DOHH2 (cell line): ENCODE results near the gene C17orf100.

Experiments used
- H3F3A ChIP-seq: fragments of 200-600 bp; sonication (generic), shearing (Covaris generic); 2 replicates; pipeline ENCODE4 v1.6.0; 2016; ENCODE audit warnings: antibody characterized with exemption, mild to moderate bottlenecking; ENCODE audit not compliant: control insufficient read depth, insufficient read depth
- H3K27ac ChIP-seq: fragments of 200-600 bp; sonication (generic); 2 replicates; pipeline ENCODE4 v1.5.1; 2014; ENCODE audit warnings: low read depth, mild to moderate bottlenecking, low read length, moderate library complexity
- H3K27me3 ChIP-seq: fragments of 200-600 bp; sonication (generic); 2 replicates; pipeline ENCODE4 v1.6.1; 2014; ENCODE audit warnings: mild to moderate bottlenecking, low read length, mixed read lengths; ENCODE audit not compliant: control insufficient read depth
- H3K36me3 ChIP-seq: fragments of 200-600 bp; sonication (generic); 2 replicates; pipeline ENCODE4 v1.6.1; 2014; ENCODE audit warnings: mild to moderate bottlenecking, low read length, moderate library complexity, mixed read lengths; ENCODE audit not compliant: control insufficient read depth
- H3K4me1 ChIP-seq: fragments of 200-600 bp; sonication (generic); 2 replicates; pipeline ENCODE4 v1.6.1; 2014; ENCODE audit warnings: mild to moderate bottlenecking, low read length, mixed read lengths; ENCODE audit not compliant: control insufficient read depth
- H3K4me2 ChIP-seq: fragments of 200-600 bp; sonication (generic); 2 replicates; pipeline ENCODE4 v1.6.0; 2014; ENCODE audit warnings: mild to moderate bottlenecking, low read length, moderate library complexity
- H3K4me3 ChIP-seq: fragments of 200-600 bp; sonication (generic); 2 replicates; pipeline ENCODE4 v1.5.1; 2014; ENCODE audit warnings: mild to moderate bottlenecking, low read length, mixed read lengths
- H3K79me2 ChIP-seq: fragments of 200-600 bp; sonication (generic); 2 replicates; pipeline ENCODE4 v1.6.1; 2014; ENCODE audit warnings: mild to moderate bottlenecking, low read length, mixed read lengths; ENCODE audit not compliant: control insufficient read depth
- H3K9me2 ChIP-seq: fragments of 200-600 bp; sonication (generic); replicated peaks from 2 replicates; pipeline ENCODE4 v1.6.1; 2014; ENCODE audit warnings: mild to moderate bottlenecking, low read length, mixed read lengths; ENCODE audit not compliant: control insufficient read depth
- H3K9me3 ChIP-seq: fragments of 200-600 bp; sonication (generic); 2 replicates; pipeline ENCODE4 v1.6.1; 2014; ENCODE audit warnings: antibody characterized with exemption, low read length, mixed read lengths; ENCODE audit not compliant: control insufficient read depth, insufficient read depth
- H4K20me1 ChIP-seq: fragments of 200-600 bp; sonication (generic); 2 replicates; pipeline ENCODE4 v1.6.0; 2014; ENCODE audit warnings: low read depth, mild to moderate bottlenecking, antibody characterized with exemption, low read length, moderate library complexity; ENCODE audit not compliant: control insufficient read depth, insufficient read depth
- EZH2phosphoT487 ChIP-seq: fragments of 200-600 bp; sonication (generic); IDR thresholded peaks from 2 replicates; pipeline ENCODE4 v1.6.1; 2017; ENCODE audit warnings: borderline replicate concordance, mild to moderate bottlenecking, antibody characterized with exemption, low read length, moderate library complexity, mixed read lengths
- TF ChIP-seq, protein P1 (sequence below): fragments of 200-600 bp; sonication (generic); IDR thresholded peaks from one replicate; pipeline ENCODE4 v1.5.1; 2014; ENCODE audit warnings: antibody characterized with exemption, mild to moderate bottlenecking, low read depth, low read length; ENCODE audit not compliant: poor library complexity, severe bottlenecking

Gene C17orf100

DNA sequence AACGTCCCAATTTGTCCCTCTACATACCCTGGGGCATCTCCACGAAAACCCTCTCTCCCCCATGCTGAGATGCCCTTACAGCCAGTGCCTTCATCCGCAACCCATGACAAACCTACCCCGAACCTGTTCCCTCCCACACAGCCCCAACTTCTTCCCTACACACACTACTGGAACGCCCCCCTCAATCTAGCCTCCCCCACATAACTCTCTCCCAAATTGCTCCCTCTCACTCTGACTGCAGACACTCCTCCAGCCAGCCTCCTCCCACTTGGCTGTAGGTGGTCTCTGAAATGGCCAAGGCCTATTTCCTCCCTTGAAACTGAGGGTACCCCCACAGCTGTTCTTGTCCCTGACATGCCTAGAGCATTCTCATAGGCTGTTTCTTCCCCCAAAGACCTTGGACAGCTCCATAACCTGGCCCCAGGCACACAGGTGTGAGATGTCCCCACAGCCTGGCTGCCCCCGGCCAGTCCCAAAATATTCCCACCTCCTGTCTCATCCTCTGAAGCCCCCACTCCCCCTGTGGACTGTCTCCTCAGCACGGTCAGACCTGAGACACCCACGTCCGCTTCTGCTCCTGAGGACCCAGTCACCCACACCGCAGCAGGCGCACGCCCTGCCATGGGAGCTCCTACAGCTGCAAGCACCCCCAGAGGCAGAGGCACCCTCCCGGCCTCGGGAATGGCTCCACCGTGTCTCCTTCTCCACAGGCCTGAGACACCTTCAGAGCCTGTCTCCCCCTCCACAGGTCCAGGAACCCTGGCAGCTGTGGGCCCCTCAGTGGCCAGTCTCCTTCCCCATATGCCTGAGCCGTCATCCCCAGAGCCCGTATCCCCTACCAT is 14.7 kb upstream of the C17orf100 start:
- Histone ChIP-seq H3K36me3 (peaks cover 40% of the 10 kb centered on the region), H3K4me3 (no peak overlapping the region), H3K79me2 (peaks cover 40% of the 10 kb centered on the region), H3F3A (no peaks in the 10 kb centered on the region), H3K27ac (no peak overlapping the region), H3K27me3 (no peaks in the 10 kb centered on the region), H4K20me1 (0 out of 2 replicates have a peak, but pooled peaks cover 3% of the 10 kb centered on the region), H3K4me2 (no peak overlapping the region), H3K4me1 (peaks cover 13% of the 10 kb centered on the region), H3K9me2 (no peaks in the 10 kb centered on the region), H3K9me3 (no peaks in the 10 kb centered on the region)
- TF ChIP-seq EZH2phosphoT487: no peak
- TF ChIP-seq, protein P1, sequence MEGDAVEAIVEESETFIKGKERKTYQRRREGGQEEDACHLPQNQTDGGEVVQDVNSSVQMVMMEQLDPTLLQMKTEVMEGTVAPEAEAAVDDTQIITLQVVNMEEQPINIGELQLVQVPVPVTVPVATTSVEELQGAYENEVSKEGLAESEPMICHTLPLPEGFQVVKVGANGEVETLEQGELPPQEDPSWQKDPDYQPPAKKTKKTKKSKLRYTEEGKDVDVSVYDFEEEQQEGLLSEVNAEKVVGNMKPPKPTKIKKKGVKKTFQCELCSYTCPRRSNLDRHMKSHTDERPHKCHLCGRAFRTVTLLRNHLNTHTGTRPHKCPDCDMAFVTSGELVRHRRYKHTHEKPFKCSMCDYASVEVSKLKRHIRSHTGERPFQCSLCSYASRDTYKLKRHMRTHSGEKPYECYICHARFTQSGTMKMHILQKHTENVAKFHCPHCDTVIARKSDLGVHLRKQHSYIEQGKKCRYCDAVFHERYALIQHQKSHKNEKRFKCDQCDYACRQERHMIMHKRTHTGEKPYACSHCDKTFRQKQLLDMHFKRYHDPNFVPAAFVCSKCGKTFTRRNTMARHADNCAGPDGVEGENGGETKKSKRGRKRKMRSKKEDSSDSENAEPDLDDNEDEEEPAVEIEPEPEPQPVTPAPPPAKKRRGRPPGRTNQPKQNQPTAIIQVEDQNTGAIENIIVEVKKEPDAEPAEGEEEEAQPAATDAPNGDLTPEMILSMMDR: no peak

DNA sequence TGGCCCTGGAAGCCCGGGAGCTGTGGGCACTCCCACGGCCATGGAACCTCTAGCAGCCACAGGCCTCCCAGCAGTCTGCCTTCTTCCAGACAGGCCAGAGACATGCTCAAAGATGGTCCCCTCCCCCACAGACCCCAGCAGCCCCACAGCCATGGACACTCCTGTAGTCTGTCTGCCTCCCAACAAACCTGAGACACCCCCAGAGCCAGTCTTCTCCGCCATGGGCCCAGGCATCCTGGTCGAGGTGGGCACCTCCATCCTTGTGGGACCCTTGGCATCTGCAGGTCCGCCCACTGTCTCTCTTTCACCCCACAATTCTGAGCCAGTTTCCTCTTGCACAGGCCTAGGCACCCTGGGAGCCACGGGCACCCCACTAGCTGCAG is 14.1 kb upstream of the C17orf100 start:
- Histone ChIP-seq H3F3A (peaks cover under 1% of the 10 kb centered on the region; the same call in 1 of the 2 replicates), H3K4me1 (peaks cover 20% of the 10 kb centered on the region), H3K4me3 (no peak overlapping the region), H3K36me3 (peaks cover 40% of the 10 kb centered on the region), H3K27me3 (no peaks in the 10 kb centered on the region), H3K4me2 (no peak overlapping the region), H4K20me1 (peaks cover 10% of the 10 kb centered on the region; the same call in 1 of the 2 replicates), H3K27ac (no peak overlapping the region), H3K79me2 (peaks cover 46% of the 10 kb centered on the region), H3K9me2 (no peaks in the 10 kb centered on the region), H3K9me3 (no peaks in the 10 kb centered on the region)
- TF ChIP-seq EZH2phosphoT487: no peak
- TF ChIP-seq, protein P1: no peak

DNA sequence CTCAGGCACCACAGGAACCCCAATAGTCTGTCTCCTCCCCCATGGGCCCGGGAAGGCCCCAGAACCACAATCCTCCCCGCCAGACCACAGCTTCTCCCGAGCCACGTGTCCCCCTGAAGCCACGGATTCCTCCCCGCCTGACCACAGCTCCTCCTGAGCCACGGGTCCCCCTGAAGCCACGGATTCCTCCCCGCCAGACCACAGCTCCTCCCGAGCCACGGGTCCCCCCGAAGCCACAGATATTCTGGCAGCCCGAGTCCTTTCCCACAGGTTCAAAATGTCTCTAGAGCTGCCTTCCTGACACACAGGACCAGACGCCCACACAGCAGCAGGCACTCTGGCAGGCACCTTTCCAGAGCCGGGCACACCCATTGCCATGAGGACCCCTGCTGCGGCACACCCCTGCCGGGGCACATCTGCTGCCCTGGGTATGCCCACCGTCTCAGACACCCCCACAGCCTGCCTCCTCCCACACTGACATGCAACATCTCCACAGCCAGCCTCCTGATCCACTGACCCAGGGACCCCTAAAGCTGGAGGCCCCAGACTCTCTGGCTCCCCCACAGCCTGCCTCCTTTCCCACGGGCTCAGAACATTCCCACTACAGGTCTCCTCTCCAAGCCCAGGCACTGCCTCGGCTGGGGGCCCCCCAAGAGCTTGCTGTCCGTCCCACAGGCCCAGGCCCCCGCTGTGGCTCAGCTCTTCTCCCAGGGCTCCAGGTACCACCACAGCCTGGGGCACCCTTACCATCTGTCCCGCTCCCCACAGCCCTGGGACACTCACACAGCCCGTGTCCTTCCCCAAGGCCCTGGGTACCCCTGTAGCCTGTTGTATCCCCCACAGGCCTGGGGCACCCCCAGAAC is 13.3 kb upstream of the C17orf100 start:
- H3K4me2 ChIP-seq: peak overlapping the region; percentile 91
- H3K9me2 ChIP-seq: no peaks in the 10 kb centered on the region
- H3F3A ChIP-seq: peaks cover 7% of the 10 kb centered on the region; the same call in 1 of the 2 replicates
- peaks cover 10% of the 10 kb centered on the region; the same call in 1 of the 2 replicates for H4K20me1 ChIP-seq
- H3K27me3 ChIP-seq: no peaks in the 10 kb centered on the region
- no peaks in the 10 kb centered on the region for H3K9me3 ChIP-seq
- H3K36me3 ChIP-seq: peaks cover 40% of the 10 kb centered on the region
- peak overlapping the region; percentile 98; the same call in 1 of the 2 replicates for H3K4me3 ChIP-seq
- H3K79me2 ChIP-seq: peaks cover 54% of the 10 kb centered on the region
- no peak for TF ChIP-seq EZH2phosphoT487
- TF ChIP-seq, protein P1: no peak
- no peak overlapping the region for H3K27ac ChIP-seq
- peaks cover 26% of the 10 kb centered on the region for H3K4me1 ChIP-seq
